NCI-H748 treated with DMSO at 0.1 percent for 48 hours (cell line): Measurements from ENCODE around the gene PRRC2C.
"Not testable (repeated sequence)": the region's sequence is repeated elsewhere in the genome, so short reads cannot be mapped to it uniquely, and the experiment has no call there.

Experiments
- DNase-seq: peaks from one replicate; lab custom pipeline; 2025; lab: John Stamatoyannopoulos, UW

Gene PRRC2C

GRCh38 chr1:171585715-171586114 is 100.4 kb downstream of the PRRC2C start:
- no peak for DNase-seq

- no peak for DNase-seq
Measured at GRCh38 chr1:171588230-171588629, 102.9 kb downstream of the PRRC2C start.

- no peak for DNase-seq
Measured at GRCh38 chr1:171590022-171590421, 104.7 kb downstream of the PRRC2C start.

- no peak for DNase-seq
Measured at GRCh38 chr1:171595324-171595723, 110.0 kb downstream of the PRRC2C start.

- DNase-seq, result no peak
Measured at GRCh38 chr1:171596119-171596518, 110.8 kb downstream of the PRRC2C start.

- DNase-seq, result no peak
Measured at GRCh38 chr1:171596705-171597104, 111.4 kb downstream of the PRRC2C start.

- no peak for DNase-seq
Measured at GRCh38 chr1:171597203-171597602, 111.9 kb downstream of the PRRC2C start.

GRCh38 chr1:171600310-171600709 is 115.0 kb downstream of the PRRC2C start:
- DNase-seq, result not testable (repeated sequence)

GRCh38 chr1:171600862-171601261 is 115.5 kb downstream of the PRRC2C start:
- DNase-seq, result no peak

GRCh38 chr1:171603042-171603441 is 117.7 kb downstream of the PRRC2C start:
- not testable (repeated sequence) for DNase-seq

GRCh38 chr1:171606402-171606941 is 121.1 kb downstream of the PRRC2C start:
- no peak for DNase-seq

- no peak for DNase-seq
Measured at GRCh38 chr1:171610385-171610784, 125.1 kb downstream of the PRRC2C start.

- DNase-seq, result no peak
Measured at GRCh38 chr1:171611306-171611705, 126.0 kb downstream of the PRRC2C start.

- DNase-seq, result no peak
Measured at GRCh38 chr1:171613282-171613681, 128.0 kb downstream of the PRRC2C start.

GRCh38 chr1:171615122-171615906 is 130.0 kb downstream of the PRRC2C start:
- not testable (repeated sequence) for DNase-seq

- no peak for DNase-seq
Measured at GRCh38 chr1:171616586-171616985, 131.3 kb downstream of the PRRC2C start.

- no peak for DNase-seq
Measured at GRCh38 chr1:171622152-171622462, 136.8 kb downstream of the PRRC2C start, which contains the start of gene MYOCOS. Gene MYOCOS (plus strand): TSS chr1:171622243. CDS start chr1:171623884, 1,641 bp downstream.

GRCh38 chr1:171623651-171624331 is 138.5 kb downstream of the PRRC2C start:
- DNase-seq, result no peak

- DNase-seq, result no peak
Measured at GRCh38 chr1:171625225-171625624, 139.9 kb downstream of the PRRC2C start.

GRCh38 chr1:171627020-171627419 is 141.7 kb downstream of the PRRC2C start:
- DNase-seq, result no peak

GRCh38 chr1:171628225-171628624 is 142.9 kb downstream of the PRRC2C start:
- DNase-seq, result no peak

GRCh38 chr1:171635661-171636060 is 150.3 kb downstream of the PRRC2C start:
- DNase-seq, result no peak

- DNase-seq, result no peak
Measured at GRCh38 chr1:171636141-171636540, 150.8 kb downstream of the PRRC2C start.
